ENCODE data around the gene EFNA1. TPM values are rescaled to one million over a fixed set of nuclear protein-coding genes. Genes with fewer than 3 reads are reported as not detected.

EFNA1 gene
- total and polyA plus RNA-seq, 2 of the 13 experiments (the other 11 are each of a cell fraction or from before 2014, with no cell fraction given) = 81.8 to 874 TPM

DNA sequence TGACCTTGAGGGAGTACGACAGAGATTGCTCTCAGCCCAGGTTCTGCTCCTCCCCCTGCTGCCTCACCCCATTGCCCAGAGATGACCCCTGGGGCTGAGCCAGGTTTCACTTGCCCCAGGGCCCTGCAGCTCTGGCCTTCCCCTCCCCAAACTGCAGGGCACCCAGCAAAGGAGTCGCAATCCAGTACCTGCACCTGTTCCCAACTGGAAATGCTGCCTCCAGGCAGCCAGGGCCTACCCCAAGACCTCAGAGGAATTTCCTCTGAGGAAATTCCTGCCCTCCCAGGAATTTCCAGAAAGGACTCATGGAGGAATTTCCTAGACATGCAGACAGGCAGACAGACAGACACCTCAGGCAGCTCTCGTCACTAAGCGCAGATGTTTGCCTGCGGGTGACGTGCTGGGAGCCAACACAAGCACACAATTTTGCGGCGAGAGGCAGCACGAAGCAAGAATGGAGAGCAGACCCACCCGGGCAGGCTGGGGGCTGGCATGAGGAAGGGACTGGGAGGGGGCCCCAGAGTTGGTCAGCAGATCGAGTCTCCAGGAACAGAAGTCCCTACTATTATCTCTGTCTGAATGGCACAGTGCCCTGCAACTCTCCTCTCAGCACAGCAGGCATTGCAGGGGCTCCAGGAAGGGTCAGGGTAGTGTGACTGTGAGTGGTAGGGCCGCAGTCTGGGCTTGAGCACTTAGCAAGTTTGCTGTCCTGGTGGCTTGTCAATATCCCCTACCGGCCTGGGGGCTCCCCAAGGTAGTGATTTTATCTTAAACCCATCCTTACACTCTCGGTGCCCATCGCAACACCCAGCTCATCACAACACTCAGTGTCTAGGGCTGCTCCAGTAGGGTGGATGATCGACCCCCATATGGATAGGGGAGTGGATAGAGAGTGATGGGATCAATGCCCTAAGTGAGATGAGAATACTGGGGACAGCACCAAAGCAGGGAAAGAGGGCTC is 2.9 kb upstream of the EFNA1 start (continued):
- TF ChIP-seq, protein P1, sequence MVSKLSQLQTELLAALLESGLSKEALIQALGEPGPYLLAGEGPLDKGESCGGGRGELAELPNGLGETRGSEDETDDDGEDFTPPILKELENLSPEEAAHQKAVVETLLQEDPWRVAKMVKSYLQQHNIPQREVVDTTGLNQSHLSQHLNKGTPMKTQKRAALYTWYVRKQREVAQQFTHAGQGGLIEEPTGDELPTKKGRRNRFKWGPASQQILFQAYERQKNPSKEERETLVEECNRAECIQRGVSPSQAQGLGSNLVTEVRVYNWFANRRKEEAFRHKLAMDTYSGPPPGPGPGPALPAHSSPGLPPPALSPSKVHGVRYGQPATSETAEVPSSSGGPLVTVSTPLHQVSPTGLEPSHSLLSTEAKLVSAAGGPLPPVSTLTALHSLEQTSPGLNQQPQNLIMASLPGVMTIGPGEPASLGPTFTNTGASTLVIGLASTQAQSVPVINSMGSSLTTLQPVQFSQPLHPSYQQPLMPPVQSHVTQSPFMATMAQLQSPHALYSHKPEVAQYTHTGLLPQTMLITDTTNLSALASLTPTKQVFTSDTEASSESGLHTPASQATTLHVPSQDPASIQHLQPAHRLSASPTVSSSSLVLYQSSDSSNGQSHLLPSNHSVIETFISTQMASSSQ (IDR thresholded peaks at IDR 0.05; ENCODE audit: low read depth) = no peak
- TF ChIP-seq, protein P1 (CRISPR knock-in tag; IDR thresholded peaks at IDR 0.05; ENCODE audit: borderline replicate concordance) = peak; percentile 26; the same call in 1 of the 2 replicates
- TF ChIP-seq ZSCAN25 (CRISPR knock-in tag; IDR thresholded peaks at IDR 0.05) (peak; percentile 74; the same call in 1 of the 2 replicates), RFX3 (CRISPR knock-in tag; IDR thresholded peaks at IDR 0.05) (no peak), SUZ12 (IDR thresholded peaks at IDR 0.05; ENCODE audit: low read depth, low read length) (no peak), ETV6 (CRISPR knock-in tag; conservative IDR thresholded peaks at IDR 0.05) (no peak), ZNF234 (CRISPR knock-in tag; conservative IDR thresholded peaks at IDR 0.05) (no peak), NFIB (CRISPR knock-in tag; IDR thresholded peaks at IDR 0.05; ENCODE audit: borderline replicate concordance) (no peak), NFATC3 (CRISPR knock-in tag; IDR thresholded peaks at IDR 0.05) (no peak), ARNTL (CRISPR knock-in tag; IDR thresholded peaks at IDR 0.05) (no peak)
- TF ChIP-seq, protein P2, sequence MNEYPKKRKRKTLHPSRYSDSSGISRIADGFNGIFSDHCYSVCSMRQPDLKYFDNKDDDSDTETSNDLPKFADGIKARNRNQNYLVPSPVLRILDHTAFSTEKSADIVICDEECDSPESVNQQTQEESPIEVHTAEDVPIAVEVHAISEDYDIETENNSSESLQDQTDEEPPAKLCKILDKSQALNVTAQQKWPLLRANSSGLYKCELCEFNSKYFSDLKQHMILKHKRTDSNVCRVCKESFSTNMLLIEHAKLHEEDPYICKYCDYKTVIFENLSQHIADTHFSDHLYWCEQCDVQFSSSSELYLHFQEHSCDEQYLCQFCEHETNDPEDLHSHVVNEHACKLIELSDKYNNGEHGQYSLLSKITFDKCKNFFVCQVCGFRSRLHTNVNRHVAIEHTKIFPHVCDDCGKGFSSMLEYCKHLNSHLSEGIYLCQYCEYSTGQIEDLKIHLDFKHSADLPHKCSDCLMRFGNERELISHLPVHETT (CRISPR knock-in tag; conservative IDR thresholded peaks at IDR 0.05) = no peak
- TF ChIP-seq, protein P3, sequence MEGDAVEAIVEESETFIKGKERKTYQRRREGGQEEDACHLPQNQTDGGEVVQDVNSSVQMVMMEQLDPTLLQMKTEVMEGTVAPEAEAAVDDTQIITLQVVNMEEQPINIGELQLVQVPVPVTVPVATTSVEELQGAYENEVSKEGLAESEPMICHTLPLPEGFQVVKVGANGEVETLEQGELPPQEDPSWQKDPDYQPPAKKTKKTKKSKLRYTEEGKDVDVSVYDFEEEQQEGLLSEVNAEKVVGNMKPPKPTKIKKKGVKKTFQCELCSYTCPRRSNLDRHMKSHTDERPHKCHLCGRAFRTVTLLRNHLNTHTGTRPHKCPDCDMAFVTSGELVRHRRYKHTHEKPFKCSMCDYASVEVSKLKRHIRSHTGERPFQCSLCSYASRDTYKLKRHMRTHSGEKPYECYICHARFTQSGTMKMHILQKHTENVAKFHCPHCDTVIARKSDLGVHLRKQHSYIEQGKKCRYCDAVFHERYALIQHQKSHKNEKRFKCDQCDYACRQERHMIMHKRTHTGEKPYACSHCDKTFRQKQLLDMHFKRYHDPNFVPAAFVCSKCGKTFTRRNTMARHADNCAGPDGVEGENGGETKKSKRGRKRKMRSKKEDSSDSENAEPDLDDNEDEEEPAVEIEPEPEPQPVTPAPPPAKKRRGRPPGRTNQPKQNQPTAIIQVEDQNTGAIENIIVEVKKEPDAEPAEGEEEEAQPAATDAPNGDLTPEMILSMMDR (CRISPR knock-in tag; IDR thresholded peaks at IDR 0.05) = no peak
- TF ChIP-seq, protein P4, sequence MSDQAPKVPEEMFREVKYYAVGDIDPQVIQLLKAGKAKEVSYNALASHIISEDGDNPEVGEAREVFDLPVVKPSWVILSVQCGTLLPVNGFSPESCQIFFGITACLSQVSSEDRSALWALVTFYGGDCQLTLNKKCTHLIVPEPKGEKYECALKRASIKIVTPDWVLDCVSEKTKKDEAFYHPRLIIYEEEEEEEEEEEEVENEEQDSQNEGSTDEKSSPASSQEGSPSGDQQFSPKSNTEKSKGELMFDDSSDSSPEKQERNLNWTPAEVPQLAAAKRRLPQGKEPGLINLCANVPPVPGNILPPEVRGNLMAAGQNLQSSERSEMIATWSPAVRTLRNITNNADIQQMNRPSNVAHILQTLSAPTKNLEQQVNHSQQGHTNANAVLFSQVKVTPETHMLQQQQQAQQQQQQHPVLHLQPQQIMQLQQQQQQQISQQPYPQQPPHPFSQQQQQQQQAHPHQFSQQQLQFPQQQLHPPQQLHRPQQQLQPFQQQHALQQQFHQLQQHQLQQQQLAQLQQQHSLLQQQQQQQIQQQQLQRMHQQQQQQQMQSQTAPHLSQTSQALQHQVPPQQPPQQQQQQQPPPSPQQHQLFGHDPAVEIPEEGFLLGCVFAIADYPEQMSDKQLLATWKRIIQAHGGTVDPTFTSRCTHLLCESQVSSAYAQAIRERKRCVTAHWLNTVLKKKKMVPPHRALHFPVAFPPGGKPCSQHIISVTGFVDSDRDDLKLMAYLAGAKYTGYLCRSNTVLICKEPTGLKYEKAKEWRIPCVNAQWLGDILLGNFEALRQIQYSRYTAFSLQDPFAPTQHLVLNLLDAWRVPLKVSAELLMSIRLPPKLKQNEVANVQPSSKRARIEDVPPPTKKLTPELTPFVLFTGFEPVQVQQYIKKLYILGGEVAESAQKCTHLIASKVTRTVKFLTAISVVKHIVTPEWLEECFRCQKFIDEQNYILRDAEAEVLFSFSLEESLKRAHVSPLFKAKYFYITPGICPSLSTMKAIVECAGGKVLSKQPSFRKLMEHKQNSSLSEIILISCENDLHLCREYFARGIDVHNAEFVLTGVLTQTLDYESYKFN (CRISPR knock-in tag; conservative IDR thresholded peaks at IDR 0.05) = peak; percentile 20; the same call in 1 of the 2 replicates

Data from HepG2 (cell line).